ENCODE measurements around the gene OXSR1.
"Not testable (repeated sequence)": the region's sequence is repeated elsewhere in the genome, so short reads cannot be mapped to it uniquely, and the experiment has no call there.

Gene OXSR1

GRCh38 chr3:38128303-38128655 is 37.1 kb upstream of the OXSR1 start:
- no peak for DNase-seq

GRCh38 chr3:38129058-38129457 is 36.3 kb upstream of the OXSR1 start:
- DNase-seq = no peak

- no peak for DNase-seq
These were observed 34.7 kb upstream of the OXSR1 start for GRCh38 chr3:38130631-38131065.

DNA sequence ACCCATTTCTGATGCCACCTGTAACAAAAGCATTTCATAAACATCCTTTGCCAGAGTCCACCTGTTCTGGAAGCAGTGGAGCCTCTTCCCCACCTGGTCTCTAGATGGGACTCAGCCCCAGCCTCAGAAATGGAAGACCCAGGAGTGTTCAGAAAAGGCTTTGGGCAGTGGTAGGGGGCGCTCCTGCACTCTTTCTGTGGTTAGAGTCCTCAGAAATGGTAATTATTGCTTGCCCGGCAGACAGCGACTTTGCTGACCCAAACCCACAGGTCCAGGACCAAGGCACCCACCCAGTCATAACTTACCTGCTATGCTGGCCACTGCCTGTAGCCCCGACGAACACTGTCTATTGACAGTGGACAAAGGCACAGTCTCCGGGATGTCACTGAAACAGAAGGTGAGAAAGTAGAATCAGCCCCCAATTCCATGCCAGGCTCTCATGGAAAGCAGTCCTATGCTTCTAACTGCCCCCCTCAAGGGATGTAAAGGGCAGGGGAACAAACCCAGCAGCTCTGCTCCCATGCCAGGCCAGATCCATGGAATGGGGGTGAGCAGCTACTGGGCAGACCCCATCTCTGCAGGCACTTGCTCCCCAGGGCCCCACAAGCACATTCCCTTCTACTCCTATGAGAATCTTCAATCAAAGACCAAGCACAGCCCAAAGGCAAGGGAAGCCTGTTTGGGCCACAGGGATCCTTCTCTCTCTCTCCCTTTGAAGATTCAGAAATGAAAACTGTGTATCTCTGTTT is 33.5 kb upstream of the OXSR1 start:
- peak; percentile 71 for DNase-seq

- no peak for DNase-seq
These were observed 32.2 kb upstream of the OXSR1 start for GRCh38 chr3:38133209-38133556.

- no peak for DNase-seq
These were observed 31.6 kb upstream of the OXSR1 start for GRCh38 chr3:38133557-38134405.

DNA sequence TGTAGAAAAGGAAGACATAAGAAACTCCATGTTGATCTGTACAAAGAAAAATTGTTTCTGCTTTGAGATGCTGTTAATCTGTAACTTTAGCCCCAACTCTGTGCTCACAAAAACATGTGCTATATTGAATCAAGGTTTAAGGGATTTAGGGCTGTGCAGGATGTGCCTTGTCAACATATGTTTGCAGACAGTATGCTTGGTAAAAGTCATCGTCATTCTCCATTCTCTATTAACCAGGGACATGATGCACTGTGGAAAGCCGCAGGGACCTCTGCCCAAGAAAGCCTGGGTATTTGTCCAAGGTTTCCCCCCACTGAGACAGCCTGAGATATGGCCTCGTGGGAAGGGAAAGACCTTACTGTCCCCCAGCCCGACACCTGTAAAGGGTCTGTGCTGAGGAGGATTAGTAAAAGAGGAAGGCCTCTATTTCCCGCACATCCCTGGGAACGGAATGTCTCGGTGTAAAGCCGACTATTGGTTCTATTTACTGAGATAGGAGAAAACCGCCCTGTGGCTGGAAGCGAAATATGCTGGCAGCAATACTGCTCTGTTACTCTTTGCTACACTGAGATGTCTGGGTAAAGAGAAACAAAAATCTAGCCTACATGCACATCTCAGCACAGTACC is 30.7 kb upstream of the OXSR1 start:
- DNase-seq = not testable (repeated sequence)

- not testable (repeated sequence) for DNase-seq
These were observed 29.6 kb upstream of the OXSR1 start for GRCh38 chr3:38135621-38136277.

DNA sequence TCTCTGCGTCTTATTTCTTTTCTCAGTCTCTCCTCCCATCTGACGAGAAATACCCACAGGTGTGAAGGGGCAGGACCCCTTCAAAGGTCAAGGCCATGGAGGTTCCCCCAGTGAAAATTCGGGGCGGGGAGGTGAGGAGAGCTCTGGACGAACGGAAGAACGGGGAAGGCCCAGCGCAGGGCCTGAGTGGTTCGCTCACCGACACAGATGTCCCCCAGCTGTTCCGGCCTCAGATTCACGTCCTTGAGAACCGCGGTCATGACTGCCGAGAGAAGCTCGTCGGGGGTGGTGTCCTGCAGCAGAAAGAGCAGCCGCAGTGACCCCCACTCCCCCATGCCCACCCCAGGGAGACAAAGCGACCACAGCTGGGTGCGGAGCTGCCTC is 29.0 kb upstream of the OXSR1 start:
- no peak for DNase-seq

DNA sequence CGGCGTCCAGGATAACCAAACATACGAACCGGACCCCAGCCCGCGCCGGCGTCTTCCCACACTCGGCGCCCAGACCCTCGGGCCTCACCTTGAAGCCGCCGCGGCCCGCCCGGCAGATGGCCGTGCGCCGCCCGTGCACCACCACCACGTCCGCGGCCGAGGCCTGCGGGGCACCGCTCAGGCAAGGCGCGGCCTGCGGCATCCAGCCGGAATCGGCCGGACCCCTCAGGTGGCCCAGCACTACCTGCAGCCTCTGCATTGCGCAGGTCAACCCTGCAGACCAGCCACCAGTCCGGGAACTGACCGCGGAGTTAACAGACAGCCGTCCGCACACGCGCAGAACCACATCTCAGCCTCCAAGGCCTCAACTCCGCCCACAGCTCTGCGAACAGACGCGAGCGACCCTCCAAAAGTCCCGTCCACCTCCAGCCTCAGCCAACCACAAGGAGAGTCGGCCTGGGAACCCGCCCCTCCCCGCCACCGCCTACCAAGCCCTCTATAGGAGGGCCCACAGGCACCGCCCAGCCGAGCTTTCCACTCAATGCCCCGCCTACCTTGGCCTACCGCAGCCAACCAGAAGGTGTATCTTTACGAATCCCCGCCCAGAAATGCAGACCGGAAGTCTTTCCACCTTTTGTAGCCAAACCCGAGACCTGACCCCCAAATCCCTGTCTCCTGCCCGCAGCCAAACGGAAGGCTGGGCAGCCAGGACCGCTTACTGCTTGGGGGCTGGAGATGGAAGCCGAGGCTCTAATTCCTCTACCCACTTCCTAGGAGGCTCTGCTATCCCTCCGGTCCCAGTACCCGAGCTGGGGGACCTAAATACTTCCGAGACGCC is 28.3 kb upstream of the OXSR1 start, which contains the start of gene ACAA1:
Gene ACAA1, minus strand, starts transcription at position 351 of the 838 bp plus-strand sequence. Its CDS starts 92 bp downstream, at position 259.
- DNase-seq = peak; percentile 93

DNA sequence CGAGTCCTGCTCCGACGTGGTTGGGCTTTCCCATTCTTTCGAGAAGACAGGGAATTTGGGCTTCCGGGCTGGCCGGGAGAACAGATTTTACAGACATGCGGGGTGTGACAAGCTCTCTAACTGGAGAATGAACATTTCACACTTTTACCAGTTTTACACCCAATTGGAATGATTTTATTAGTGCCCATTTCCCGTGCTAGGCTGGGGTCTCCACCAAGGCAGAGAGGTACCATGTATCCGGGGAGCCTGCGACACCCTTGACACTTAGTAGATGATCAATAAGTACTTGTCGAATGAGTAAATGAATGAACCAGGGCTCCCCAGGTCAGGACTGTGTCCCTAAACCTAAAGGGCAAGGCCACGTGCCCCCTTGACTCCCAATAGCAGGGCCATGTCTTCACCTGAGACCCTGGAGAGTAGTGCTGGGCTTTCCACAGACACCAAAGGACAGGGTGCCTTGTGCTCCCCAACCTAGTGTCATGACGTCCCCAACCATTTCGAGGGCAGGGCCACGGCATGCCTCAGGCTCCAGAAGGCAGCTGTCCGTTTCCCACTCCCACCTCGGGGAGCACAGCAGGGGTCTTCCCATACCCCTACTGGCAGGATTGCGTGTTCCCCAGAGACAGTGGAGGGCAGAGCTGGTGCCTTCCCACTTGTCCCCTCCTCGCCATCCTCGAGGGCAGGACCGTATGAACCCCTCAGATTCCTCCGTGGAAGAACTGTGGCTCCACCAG is 27.6 kb upstream of the OXSR1 start:
- DNase-seq = no peak

GRCh38 chr3:38138349-38139190 is 26.8 kb upstream of the OXSR1 start, which contains the start of gene MYD88:
Gene MYD88, plus strand, starts transcription at chr3:38138661. Its CDS starts 40 bp downstream, at chr3:38138701.
- DNase-seq = peak; percentile 61

- DNase-seq = no peak
These were observed 26.1 kb upstream of the OXSR1 start for GRCh38 chr3:38139191-38139590.

DNA sequence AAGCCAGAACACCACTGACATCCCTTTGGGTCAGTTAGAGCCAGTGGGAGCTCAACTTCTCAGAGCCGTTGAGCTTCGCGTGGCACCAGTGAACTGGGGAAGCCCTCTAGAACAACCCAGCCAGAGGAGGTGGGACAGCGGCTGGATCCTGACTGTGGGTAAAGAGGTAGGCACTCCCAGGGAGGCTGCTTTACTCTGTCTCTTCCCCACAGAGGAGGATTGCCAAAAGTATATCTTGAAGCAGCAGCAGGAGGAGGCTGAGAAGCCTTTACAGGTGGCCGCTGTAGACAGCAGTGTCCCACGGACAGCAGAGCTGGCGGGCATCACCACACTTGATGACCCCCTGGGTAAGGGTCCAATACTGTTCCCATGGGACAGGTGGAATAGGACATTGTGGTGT is 25.7 kb upstream of the OXSR1 start:
- DNase-seq = no peak

DNA sequence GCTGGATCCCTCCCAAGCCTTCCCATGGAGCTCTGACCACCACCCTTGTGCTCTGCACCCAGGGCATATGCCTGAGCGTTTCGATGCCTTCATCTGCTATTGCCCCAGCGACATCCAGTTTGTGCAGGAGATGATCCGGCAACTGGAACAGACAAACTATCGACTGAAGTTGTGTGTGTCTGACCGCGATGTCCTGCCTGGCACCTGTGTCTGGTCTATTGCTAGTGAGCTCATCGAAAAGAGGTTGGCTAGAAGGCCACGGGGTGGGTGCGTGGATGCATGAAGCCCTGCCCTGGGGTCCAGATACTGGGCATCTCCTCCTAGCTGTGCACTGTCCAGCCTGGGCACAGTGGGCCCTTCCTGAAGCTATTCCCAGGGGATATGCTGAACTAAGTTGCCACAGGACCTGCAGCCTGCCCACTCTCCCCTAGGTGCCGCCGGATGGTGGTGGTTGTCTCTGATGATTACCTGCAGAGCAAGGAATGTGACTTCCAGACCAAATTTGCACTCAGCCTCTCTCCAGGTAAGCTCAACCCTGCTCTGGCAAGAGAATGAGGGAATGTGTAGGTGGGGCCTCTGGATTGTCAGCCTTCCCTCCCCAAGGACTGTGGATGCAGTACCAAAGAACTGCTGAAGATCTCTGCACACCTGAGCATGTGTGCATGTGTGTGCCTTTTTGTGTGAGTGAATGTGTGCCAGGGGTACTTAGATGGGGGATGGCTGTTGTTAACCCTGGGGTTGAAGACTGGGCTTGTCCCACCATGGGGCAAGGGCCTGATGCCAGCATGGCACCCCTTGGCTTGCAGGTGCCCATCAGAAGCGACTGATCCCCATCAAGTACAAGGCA is 24.8 kb upstream of the OXSR1 start:
- no peak for DNase-seq

- no peak for DNase-seq
These were observed 24.0 kb upstream of the OXSR1 start for GRCh38 chr3:38141173-38141951.

DNA sequence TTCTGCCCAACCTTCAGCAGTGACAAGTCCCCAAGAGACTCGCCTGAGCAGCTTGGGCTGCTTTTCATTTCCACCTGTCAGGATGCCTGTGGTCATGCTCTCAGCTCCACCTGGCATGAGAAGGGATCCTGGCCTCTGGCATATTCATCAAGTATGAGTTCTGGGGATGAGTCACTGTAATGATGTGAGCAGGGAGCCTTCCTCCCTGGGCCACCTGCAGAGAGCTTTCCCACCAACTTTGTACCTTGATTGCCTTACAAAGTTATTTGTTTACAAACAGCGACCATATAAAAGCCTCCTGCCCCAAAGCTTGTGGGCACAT is 23.4 kb upstream of the OXSR1 start:
- DNase-seq = no peak

GRCh38 chr3:38142959-38143358 is 22.4 kb upstream of the OXSR1 start:
- no peak for DNase-seq

GRCh38 chr3:38143511-38143910 is 21.8 kb upstream of the OXSR1 start:
- DNase-seq = no peak
